ENCODE results near the gene EVX1. TPM values are rescaled to one million over a fixed set of nuclear protein-coding genes. Genes with fewer than 3 reads are reported as not detected.
A peak's percentile ranks its signal among the peaks of the same experiment; 100 is the strongest.

EVX1 gene
- total RNA-seq, 1 donor from 2014 or later, result not detected

DNA sequence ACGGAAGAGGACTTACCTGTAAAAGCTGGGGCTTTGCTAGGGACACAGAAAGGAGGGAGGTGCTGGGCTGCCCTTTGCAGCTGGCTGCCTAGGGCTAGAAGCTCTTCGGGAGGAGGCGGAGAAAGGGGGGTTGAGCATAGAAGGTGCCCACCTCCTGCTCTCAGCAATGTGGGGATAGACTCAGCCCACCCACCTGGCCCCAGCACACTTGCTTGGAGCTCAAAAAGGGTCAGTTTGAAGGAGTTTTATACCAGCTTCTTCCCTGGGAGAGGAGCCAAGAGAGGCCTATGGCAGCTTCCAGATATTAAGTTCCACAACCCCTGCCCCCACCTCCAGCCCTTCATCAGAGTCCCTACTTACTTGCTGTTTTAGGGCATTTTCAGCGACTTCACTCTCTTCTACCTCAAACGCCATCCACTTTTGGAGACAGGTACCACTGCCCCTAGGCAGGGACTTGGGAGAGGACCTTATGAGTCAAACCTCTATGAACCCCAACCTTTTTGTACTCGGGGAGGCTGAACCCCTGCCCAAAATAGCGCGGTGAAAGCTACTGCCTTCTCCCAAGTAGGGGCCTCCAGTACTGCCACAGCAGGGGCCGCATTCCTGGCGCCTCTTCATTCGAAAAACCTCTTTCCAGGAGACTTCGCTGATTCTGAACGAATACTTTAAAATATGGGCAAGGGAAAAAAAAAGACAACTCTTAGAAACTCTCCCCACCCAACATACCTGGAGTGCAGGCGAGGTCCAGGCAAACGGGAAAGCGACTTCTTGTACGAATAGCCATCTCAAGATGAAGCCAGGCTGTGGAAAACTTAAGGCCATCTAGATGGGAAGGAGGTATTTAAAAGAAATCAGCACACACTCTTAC is 1.2 kb upstream of the EVX1 start:
- no peaks in the 10 kb centered on the region for H3K79me2 ChIP-seq (ENCODE audit: low read depth)
- H3K4me3 Mint-ChIP-seq, result no peak overlapping the region
- H3K4me2 ChIP-seq, result peak overlapping the region; percentile 67
- H3K9ac ChIP-seq, result no peak overlapping the region
- DNase-seq (ENCODE audit: low spot score), result peak; percentile 73
- H3K4me1 ChIP-seq, result peaks cover 45% of the 10 kb centered on the region
- peaks cover 25% of the 10 kb centered on the region for H3K4me1 Mint-ChIP-seq
- H3K36me3 Mint-ChIP-seq, result peaks cover 1% of the 10 kb centered on the region
- no peak overlapping the region for H3K27ac ChIP-seq
- peaks cover 100% of the 10 kb centered on the region for H3K27me3 ChIP-seq
- no peak overlapping the region for H3K27ac Mint-ChIP-seq
- H3F3A ChIP-seq (ENCODE audit: low read depth), result peaks cover 29% of the 10 kb centered on the region
- H3K36me3 ChIP-seq, result no peaks in the 10 kb centered on the region
- TF ChIP-seq, protein P1, sequence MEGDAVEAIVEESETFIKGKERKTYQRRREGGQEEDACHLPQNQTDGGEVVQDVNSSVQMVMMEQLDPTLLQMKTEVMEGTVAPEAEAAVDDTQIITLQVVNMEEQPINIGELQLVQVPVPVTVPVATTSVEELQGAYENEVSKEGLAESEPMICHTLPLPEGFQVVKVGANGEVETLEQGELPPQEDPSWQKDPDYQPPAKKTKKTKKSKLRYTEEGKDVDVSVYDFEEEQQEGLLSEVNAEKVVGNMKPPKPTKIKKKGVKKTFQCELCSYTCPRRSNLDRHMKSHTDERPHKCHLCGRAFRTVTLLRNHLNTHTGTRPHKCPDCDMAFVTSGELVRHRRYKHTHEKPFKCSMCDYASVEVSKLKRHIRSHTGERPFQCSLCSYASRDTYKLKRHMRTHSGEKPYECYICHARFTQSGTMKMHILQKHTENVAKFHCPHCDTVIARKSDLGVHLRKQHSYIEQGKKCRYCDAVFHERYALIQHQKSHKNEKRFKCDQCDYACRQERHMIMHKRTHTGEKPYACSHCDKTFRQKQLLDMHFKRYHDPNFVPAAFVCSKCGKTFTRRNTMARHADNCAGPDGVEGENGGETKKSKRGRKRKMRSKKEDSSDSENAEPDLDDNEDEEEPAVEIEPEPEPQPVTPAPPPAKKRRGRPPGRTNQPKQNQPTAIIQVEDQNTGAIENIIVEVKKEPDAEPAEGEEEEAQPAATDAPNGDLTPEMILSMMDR (IDR thresholded peaks at IDR 0.05), result no peak
- TF ChIP-seq EZH2 (IDR thresholded peaks at IDR 0.05), result no peak
- TF ChIP-seq EZH2phosphoT487 (IDR thresholded peaks at IDR 0.05), result peak; percentile 4
- peaks cover 86% of the 10 kb centered on the region for H3K27me3 Mint-ChIP-seq (ENCODE audit: insufficient read depth, low read depth)
- peaks cover 76% of the 10 kb centered on the region for H4K20me1 ChIP-seq (ENCODE audit: low read depth)
- H2AFZ ChIP-seq (replicated peaks), result no peak overlapping the region
- no peaks in the 10 kb centered on the region for H3K9me3 ChIP-seq (ENCODE audit: low read depth)
- no peak overlapping the region for H3K4me3 ChIP-seq
- H3K9me3 Mint-ChIP-seq, result peaks cover 3% of the 10 kb centered on the region

DNA sequence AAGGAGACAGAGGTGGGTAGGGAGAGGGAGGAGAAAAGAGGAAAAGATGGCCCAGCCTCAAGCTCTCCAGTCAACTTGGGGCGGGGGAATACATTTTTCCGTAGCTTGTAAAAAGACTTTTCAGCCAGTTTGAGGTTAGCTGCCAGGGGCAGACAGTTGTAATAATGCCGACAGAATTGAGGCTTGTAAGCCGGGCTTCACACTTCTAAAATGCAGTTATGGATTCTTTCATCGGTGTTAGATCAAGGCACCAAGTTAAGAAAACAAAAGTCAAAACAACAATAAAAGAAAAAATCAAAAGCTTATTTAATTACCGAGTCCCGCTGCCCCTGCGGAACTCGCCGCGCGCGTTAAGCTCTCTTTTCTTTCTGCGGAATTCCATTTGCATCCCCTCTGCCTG is 448 bp upstream of the EVX1 start:
- peaks cover 4% of the 10 kb centered on the region for H3K9me3 Mint-ChIP-seq
- Histone ChIP-seq H3K4me2 (peak overlapping the region; percentile 67), H3K4me3 (peak overlapping the region; percentile 30), H3K27ac (no peak overlapping the region), H3K4me1 (peaks cover 45% of the 10 kb centered on the region), H4K20me1 (ENCODE audit: low read depth) (peaks cover 83% of the 10 kb centered on the region), H3K79me2 (ENCODE audit: low read depth) (no peaks in the 10 kb centered on the region), H3K27me3 (peaks cover 100% of the 10 kb centered on the region), H3K9me3 (ENCODE audit: low read depth) (no peaks in the 10 kb centered on the region), H2AFZ (replicated peaks) (no peak overlapping the region), H3K9ac (no peak overlapping the region), H3K36me3 (no peaks in the 10 kb centered on the region), H3F3A (ENCODE audit: low read depth) (peaks cover 29% of the 10 kb centered on the region)
- TF ChIP-seq EZH2phosphoT487 (IDR thresholded peaks at IDR 0.05) (no peak), EZH2 (IDR thresholded peaks at IDR 0.05) (no peak)
- TF ChIP-seq, protein P1 (IDR thresholded peaks at IDR 0.05), result no peak
- H3K36me3 Mint-ChIP-seq, result peaks cover 1% of the 10 kb centered on the region
- H3K4me1 Mint-ChIP-seq, result peaks cover 27% of the 10 kb centered on the region
- no peak overlapping the region for H3K27ac Mint-ChIP-seq
- H3K27me3 Mint-ChIP-seq (ENCODE audit: insufficient read depth, low read depth), result peaks cover 84% of the 10 kb centered on the region
- peak overlapping the region; percentile 70 for H3K4me3 Mint-ChIP-seq
- peak; percentile 24 for DNase-seq (ENCODE audit: low spot score)

DNA sequence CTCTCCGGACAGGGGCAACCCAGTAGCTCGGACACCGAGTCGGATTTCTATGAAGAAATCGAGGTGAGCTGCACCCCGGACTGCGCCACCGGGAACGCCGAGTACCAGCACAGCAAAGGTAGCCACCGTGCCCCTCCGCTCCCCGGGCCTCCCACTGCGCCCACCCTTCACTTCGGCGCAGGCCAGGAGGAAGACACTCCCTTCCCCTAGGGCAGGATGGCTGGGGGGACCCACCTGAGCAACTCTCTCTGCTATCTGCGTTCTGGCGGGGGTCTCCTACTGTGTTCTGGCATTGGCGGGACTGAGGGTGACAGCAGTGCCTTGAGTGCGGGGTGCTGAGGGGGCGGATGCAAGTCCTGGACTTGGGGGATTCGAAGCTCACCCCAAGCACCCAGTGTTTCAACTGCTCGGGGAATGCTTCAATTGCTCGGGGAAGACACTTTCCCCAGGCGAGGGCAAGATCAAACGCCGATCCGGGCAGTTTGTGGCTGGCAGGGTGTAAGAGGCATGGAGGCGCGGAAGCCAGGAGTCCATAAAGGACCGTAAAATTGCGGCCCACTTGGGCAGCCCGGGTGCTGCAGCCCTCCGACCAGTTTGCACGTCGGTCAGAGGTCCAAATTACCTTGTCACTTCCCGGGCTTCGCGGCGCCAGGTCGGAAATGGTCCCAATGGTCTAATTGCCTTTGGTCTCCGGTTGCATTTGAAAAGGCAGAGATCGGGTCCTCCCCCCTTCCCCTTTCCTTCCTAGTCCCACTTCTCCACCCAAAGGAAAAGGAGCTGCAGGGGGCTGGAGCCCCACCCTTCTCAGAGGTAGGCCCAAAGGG is 950 bp downstream of the EVX1 start:
- H3K36me3 ChIP-seq, result no peaks in the 10 kb centered on the region
- Mint-ChIP-seq H3K36me3 (peaks cover 1% of the 10 kb centered on the region), H3K4me1 (peaks cover 31% of the 10 kb centered on the region), H3K27me3 (ENCODE audit: insufficient read depth, low read depth) (peaks cover 84% of the 10 kb centered on the region), H3K4me3 (peak overlapping the region; percentile 33), H3K9me3 (peaks cover 8% of the 10 kb centered on the region), H3K27ac (no peak overlapping the region)
- H3K4me1 ChIP-seq, result peaks cover 45% of the 10 kb centered on the region
- H3K79me2 ChIP-seq (ENCODE audit: low read depth), result no peaks in the 10 kb centered on the region
- peaks cover 100% of the 10 kb centered on the region for H3K27me3 ChIP-seq
- peak overlapping the region; percentile 30 for H3K4me3 ChIP-seq
- H4K20me1 ChIP-seq (ENCODE audit: low read depth), result peaks cover 95% of the 10 kb centered on the region
- H3K4me2 ChIP-seq, result peak overlapping the region; percentile 67
- H3F3A ChIP-seq (ENCODE audit: low read depth), result peaks cover 29% of the 10 kb centered on the region
- H3K9me3 ChIP-seq (ENCODE audit: low read depth), result no peaks in the 10 kb centered on the region
- H3K9ac ChIP-seq, result no peak overlapping the region
- H2AFZ ChIP-seq (replicated peaks), result no peak overlapping the region
- no peak overlapping the region for H3K27ac ChIP-seq
- TF ChIP-seq EZH2phosphoT487 (IDR thresholded peaks at IDR 0.05), result peak; percentile 80
- TF ChIP-seq, protein P1 (IDR thresholded peaks at IDR 0.05), result no peak
- TF ChIP-seq EZH2 (IDR thresholded peaks at IDR 0.05), result peak; percentile 95
- DNase-seq (ENCODE audit: low spot score), result peak; percentile 41

Data from neural progenitor cell (in vitro differentiated cells).